GM21390 (cell line): Measurements from ENCODE around the gene MUCL3.
"Not testable (repeated sequence)": the region's sequence is repeated elsewhere in the genome, so short reads cannot be mapped to it uniquely, and the experiment has no call there.

Source experiments
- ATAC-seq: cut with Tn5 transposase; IDR thresholded peaks from one replicate; pipeline ENCODE4 v1.9.1; 2021; ENCODE audit not compliant: unreplicated experiment

The MUCL3 gene

DNA sequence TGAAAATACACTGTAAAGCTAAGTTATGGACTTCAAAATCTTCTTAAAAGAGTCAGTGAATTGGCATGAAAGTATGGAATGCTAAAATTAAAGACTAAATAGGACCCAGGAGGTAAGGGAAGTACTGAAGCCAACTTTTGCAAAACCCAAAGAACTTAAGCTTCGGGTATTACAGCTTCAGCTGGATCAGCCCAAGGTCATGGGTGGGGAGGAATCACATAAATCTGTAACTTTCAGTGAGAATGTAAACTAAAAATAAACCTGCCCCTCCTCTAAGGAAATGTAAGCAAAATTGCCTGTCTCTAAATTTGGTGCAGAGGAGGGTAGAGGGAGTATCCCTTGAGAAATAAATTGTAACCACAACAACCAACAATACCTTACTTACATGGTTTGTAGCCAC is 38.4 kb downstream of the MUCL3 start:
- no peak for ATAC-seq

DNA sequence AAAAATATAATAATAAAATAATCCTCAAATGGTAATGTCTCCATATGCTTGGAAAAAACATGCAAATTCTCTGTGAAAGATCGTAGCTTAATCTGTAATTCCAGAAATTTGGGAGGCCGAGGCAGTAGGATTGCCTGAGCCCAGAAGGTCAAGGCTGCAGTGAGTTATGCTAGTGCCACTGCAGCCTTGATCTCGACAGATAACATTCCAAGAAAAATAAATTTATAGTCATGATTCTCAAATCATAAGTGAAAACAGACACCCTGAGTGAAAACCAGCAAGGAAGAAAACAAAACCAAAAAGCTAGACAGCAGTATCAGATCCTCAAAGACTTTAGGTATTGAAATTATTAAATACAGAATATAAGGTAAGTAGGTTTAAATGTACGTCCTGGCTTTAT is 38.9 kb downstream of the MUCL3 start:
- no peak for ATAC-seq

DNA sequence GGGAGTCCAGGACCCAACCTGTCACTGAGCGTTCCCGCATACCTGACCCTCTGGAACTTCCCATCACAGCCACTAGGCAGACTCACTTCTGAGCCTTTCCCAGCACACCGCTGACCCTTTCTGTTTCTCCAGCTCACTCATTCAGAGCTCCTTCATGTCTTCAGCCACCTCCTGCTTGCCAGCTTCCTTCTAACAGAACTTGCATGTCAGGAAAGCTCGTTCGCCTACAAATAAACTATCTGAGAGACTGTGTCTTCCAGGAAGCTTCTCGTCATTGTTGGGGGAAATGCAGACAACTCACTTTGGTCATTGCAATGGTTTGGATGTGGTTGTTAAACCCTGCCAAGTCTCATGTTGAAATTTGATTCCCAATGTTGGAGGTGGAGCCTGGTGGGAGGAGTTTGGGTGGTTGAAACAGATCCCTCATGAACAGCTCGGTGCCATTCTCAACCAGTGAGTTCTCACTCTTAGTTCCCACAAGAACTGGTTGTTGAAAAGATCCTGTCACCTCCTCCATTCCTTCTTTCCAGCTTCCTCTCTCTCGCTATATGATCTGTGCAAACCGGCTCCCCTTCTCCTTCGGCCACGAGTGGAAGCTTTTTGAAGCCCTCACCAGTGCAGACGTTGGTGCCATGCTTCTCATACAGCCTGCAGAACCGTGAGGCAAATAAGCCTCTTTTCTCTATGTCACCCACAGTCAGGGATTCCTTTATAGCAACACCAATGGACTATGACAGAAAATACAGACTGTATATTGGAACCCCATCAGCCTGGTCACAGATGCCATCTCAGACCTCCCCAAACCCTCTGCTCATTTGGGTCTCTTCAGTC is 41.4 kb downstream of the MUCL3 start:
- ATAC-seq, result no peak

DNA sequence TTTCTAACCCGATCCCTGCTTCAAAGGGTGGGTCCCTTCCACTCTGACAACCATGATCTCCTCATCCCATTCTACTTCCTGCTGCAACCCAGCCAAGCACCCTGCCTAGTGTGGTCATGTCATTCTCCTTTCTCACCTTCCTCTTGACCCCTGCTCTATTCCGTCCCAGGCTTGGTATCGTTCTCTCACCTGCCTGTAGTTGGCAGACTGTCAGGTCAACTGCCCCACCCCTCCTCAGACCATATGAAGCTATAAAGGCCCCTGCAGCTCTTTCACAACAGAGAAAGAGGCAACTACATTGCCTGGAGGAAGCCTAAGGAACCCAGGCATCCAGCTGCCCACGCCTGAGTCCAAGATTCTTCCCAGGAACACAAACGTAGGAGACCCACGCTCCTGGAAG is 42.7 kb downstream of the MUCL3 start, which contains the start of gene MUC21:
TSS of gene MUC21 (plus strand) at position 280 of the 400 bp plus-strand sequence. CDS start 241 bp downstream, outside the sequence.
- ATAC-seq, result no peak

DNA sequence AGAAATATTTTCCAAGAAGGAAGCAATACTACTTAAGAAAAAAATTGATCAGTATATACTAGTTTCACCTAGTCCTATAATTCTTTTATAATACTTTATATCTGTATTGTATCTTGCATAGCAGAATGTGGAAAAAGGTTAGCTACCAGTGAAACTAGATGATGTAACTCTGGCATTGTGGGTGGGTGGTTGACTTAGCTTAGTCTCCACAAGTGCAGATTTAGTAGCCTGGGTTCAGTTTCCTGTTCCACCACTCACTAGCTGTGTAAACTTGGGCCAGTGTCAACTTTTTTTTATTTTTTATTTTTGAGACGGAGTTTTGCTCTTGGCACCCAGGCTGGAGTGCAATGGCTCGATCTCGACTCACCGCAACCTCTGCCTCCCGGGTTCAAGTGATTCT is 44.7 kb downstream of the MUCL3 start:
- no peak for ATAC-seq

DNA sequence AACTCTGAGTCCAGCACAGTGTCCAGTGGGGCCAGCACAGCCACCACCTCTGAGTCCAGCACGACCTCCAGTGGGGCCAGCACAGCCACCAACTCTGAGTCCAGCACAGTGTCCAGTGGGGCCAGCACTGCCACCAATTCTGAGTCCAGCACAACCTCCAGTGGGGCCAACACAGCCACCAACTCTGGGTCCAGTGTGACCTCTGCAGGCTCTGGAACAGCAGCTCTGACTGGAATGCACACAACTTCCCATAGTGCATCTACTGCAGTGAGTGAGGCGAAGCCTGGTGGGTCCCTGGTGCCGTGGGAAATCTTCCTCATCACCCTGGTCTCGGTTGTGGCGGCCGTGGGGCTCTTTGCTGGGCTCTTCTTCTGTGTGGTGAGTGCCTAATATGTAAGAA is 46.5 kb downstream of the MUCL3 start:
- ATAC-seq, result no peak

DNA sequence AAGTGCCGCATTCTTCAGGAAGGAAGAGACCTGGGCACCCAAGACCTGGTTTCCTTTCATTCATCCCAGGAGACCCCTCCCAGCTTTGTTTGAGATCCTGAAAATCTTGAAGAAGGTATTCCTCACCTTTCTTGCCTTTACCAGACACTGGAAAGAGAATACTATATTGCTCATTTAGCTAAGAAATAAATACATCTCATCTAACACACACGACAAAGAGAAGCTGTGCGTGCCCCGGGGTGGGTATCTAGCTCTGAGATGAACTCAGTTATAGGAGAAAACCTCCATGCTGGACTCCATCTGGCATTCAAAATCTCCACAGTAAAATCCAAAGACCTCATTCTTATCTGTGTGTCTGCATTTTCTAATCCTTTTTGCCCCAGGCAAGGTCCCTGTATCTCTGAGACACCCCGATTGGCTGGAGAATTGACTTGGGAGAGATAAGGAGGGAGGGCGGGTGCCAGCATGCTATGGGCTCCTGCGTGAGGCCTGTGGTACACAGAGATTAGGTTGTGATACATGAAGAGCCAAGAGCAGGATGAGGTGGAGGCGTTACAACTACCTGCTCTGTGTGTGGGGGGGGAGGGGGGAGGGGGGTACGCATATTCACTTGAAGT is 47.5 kb downstream of the MUCL3 start:
- no peak for ATAC-seq

DNA sequence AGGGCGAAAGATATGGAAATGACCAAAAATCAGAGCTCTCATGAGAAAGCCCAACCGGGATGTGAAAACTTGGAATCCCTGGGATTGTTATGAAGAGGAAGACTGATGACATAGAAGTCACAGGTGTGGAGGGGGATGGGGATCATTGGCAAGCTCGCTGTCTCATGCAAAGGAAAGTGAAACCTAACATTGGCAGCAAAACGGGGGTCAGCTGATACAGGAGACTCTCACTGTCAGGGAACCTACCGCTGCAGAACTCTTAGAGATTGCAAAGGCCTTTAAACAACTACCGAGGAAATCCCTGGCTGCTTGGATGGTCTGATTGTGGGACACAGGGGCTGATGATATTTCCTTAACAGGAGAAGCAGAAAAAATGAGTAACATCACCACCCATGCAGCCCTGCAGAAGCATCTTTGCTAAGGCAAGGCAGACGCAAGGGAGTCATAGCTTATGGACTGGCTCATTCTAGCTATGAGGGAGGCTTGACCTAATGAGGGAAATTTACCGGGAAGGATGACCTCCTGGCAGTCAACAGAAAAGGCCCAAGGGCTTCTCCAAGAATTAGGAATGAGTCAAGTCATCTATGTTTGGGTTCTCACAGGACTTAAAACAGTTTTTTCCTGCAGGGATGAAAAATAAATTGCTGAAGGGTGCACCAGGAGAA is 49.8 kb downstream of the MUCL3 start:
- ATAC-seq, result no peak

DNA sequence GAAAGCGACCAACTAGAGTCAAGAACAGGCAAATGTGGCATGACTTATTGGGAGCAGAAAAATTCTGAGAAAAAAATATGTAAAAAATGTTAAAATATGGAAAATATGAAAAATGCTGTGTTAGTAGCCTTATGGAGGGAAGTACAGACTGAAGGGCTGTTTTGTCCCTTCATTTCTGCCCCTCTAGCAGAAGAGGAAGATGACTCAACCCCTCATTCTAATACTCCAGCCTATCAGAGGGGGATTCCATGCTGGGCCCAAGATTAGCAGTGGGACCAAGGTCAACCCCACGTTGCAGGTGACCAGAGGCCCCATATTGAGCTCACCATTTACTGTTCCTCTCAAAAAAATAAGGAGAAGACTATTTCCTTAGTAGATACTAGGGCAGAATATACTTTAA is 51.1 kb downstream of the MUCL3 start:
- no peak for ATAC-seq

DNA sequence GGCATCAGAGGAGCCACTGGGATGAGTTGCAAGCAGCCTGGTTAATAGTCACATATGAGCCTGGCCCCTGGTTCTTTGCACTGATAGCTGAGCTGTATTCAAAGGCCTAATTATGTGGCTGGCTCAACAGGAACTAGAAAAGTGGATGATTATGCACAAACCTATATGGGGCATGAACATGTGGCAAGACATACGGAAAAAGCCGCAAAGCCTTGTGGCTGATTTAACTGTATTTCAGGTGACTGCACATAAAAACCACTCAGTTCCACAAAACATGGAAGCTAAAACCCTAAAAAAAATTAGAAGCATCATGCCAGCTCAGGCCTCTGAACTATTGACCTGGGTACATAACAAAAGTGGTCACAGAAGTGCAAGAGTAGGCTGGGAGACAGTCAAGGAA is 56.5 kb downstream of the MUCL3 start:
- ATAC-seq, result no peak

DNA sequence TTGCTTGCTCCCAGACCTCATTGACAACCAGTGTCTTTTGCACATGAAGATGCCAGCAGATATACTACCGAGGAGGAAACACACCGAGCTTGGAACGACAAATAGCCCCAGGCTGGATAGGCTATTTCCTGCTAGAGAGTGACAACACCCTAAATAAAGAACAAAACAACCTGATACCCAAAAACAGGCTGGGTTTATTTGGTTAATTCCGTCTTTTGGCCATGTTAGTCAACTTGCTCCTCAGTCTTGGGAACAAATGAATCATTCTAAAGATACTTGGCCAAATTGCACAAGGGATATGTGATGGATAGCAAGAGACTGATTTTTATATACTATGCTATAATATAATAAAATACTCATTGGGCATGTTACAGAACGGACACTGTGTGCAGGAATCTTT is 58.0 kb downstream of the MUCL3 start:
- no peak for ATAC-seq

DNA sequence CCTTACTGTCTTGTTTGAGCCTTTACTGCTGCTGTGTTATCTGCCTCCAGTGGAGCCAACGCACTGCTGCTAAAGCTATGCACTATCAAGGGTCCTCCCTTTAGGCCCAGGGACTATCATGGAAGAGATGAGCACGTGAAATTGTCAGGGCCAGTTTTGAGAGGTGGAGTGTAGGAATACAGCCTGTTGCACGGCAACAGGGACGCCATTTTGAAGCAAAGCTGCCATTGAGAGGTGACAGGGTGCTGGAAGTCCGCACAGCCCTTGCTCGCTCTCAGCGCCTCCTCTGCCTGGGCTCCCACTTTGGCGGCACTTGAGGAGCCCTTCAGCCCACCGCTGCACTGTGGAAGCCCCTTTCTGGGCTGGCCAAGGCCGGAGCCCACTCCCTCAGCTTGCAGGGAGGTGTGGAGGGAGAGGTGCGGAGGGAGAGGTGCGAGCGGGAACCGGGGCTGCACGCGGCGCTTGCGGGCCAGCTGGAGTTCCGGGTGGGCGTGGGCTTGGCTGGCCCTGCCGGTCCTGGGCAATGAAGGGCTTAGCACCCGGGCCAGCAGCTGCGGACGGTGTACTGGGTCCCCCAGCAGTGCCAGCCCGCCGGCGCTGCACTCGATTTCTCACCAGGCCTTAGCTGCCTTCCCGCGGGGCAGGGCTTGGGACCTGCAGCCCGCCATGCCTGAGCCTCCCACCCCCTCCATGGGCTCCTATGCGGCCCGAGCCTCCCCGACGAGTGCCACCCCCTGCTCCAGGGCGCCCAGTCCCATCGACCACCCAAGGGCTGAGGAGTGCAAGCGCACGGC is 59.5 kb downstream of the MUCL3 start:
- not testable (repeated sequence) for ATAC-seq

DNA sequence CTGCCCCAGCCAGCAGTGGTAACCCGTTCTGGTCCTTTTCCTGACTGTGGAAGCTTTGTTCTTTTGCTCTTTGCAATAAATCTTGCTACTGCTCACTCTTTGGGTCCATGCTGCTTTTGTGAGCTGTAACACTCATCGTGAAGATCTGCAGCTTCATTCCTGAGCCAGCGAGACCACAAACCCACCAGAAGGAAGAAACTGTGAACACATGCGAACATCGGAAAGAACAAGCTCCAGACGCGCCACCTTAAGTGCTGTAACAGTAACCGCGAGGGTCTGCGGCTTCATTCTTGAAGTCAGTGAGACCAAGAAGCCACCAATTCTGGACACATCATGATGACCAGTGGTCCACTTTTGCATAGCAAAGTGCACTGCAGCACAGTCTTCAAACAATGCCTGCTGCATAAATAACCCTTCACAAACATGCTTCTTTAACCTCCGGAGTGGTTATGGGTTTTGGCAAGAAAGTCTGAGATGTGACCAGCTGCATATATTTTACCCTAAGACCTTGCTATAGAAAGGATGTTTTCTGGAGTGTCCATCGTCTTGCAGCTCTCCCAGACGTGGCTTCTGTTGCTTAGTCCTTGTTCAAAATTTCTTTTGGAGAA is 60.6 kb downstream of the MUCL3 start:
- ATAC-seq, result no peak

DNA sequence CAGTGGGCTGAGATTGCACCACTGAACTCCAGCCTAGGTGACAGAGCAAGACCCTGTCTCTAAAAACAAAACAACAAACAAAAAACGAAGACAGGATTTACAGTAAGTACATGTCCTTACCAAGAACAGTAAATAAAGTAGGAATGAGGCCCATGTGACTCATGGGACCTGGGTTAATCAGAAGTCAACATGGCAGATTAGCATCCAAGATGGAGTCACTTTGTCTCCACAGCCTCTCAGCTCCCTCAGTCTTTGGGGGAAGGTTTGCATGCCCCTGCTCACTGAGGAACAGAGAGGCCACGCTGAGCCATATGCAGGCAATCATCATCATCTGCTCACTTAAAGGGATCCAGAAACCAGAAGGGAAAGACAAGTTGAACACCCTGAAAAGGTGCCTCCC is 61.7 kb downstream of the MUCL3 start:
- no peak for ATAC-seq
